ENCODE results near the gene NPW.

NPW gene

DNA sequence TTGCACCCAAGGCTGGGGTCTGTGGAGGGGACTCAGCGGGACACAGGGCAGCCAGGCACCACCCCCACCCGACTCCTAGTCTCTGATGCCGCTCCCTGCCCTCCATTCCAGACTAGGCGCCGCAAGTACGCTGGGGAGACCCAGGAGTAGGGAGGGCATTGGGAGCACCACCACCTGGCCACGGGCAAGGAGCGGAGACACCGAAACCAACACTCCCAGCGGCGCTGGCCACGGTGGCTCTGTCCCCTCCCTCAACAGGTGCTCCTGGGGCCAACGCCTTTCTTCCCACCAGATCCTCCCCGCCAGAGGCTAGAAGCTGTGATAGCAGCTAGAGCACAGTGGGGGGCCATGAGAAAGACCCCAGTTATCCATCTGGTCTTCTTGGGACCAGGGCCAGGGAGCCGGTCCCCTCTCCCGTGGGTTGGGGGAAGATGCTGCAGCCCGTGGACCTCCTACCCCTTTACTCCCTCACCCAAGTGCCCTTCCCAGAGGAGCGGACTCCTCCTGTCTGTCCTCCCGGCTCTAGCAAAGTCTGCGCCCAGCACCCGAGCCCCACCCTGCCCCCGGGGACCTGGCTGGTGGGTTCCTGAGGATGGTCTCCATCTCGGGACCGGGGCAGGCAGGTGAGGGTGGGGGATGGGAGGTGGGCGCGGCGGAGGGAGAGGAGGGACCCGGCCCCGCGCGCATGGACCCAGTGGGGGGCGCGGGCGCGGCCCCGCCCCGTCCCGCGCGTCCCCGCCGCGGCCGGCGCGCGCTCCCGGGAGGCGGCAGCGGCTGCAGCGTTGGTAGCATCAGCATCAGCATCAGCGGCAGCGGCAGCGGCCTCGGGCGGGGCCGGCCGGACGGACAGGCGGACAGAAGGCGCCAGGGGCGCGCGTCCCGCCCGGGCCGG lies 30.1 kb upstream of the NPW start, which contains the start of gene SYNGR3:
TSS of gene SYNGR3 (plus strand) at position 762 of the 892 bp plus-strand sequence. CDS start 133 bp downstream, outside the sequence.
- Histone ChIP-seq H3K4me3 (ENCODE audit: low read length) (no peak within 1 kb of the TSS), H3K9me3 (replicated peaks; ENCODE audit: low read length) (no peaks in the 10 kb centered on the region), H3K4me1 (ENCODE audit: control insufficient read depth, insufficient read depth, low read length) (peaks cover 33% of the 10 kb centered on the region), H3K9ac (ENCODE audit: low read depth, low read length) (no peak within 1 kb of the TSS), H3K4me2 (ENCODE audit: low read length) (peak within 1 kb of the TSS; percentile 56), H3K36me3 (ENCODE audit: insufficient read depth, low read length) (peaks cover 14% of the 10 kb centered on the region), H3K27me3 (ENCODE audit: control insufficient read depth, insufficient read depth, low read length) (peaks cover 28% of the 10 kb centered on the region)

DNA sequence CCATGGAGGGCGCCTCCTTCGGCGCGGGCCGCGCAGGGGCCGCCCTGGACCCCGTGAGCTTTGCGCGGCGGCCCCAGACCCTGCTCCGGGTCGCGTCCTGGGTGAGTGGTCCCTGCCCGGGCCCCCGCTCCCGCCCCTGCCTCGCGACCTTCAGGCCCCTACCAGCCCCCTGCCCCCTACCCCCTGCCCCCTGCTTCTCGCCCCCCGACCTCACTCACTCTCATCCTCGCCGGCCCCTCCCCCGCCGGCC lies 29.6 kb upstream of the NPW start:
- Histone ChIP-seq H3K27me3 (ENCODE audit: control insufficient read depth, insufficient read depth, low read length) (peaks cover 28% of the 10 kb centered on the region), H3K36me3 (ENCODE audit: insufficient read depth, low read length) (peaks cover 14% of the 10 kb centered on the region), H3K4me3 (ENCODE audit: low read length) (no peak overlapping the region), H3K4me2 (ENCODE audit: low read length) (peak overlapping the region; percentile 56), H3K9me3 (replicated peaks; ENCODE audit: low read length) (no peaks in the 10 kb centered on the region), H3K9ac (ENCODE audit: low read depth, low read length) (no peak overlapping the region), H3K4me1 (ENCODE audit: control insufficient read depth, insufficient read depth, low read length) (peaks cover 27% of the 10 kb centered on the region)

DNA sequence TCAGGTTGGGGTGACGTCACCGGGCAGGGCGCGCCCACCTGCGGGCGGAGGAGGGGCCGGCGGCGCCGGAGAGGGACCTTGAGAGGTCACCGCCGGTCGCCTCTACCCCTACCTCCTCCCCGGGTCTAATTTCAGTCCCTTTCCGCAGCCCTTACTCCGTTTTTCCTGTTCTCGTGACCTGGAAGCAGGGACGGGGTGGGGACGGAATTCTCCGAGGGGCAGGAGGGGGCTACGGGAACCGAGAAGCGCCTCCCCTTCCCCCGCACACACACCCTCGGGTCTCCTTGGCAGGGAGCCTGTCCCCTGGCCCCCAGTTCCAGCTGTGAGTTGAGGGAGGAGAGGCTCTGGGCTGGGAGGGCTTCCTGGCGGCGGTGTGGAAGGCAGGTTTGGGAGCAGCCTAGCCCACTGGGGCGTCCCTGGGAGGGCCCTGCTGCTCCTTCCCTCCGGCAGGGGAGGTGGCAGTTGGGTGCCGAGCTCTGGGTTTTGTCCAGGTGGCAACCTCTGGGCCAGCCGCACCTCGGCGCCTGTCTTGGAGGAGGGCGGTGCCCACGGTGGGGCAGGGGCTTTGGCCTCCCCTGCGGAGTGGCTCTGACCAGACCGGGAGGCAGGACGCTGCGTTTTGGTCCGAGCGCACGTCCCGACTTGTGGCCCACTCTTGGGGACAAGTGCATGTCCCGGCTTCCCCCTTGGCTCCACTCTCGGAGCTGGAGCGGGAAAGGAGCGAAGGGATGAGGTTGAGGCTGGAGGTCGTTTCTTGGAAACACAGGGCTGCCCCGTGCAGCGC lies 29.0 kb upstream of the NPW start:
- Histone ChIP-seq H3K36me3 (ENCODE audit: insufficient read depth, low read length) (peaks cover 18% of the 10 kb centered on the region), H3K9me3 (replicated peaks; ENCODE audit: low read length) (no peaks in the 10 kb centered on the region), H3K27me3 (ENCODE audit: control insufficient read depth, insufficient read depth, low read length) (peaks cover 28% of the 10 kb centered on the region), H3K9ac (ENCODE audit: low read depth, low read length) (no peak overlapping the region), H3K4me2 (ENCODE audit: low read length) (peak overlapping the region; percentile 47), H3K4me3 (ENCODE audit: low read length) (no peak overlapping the region), H3K4me1 (ENCODE audit: control insufficient read depth, insufficient read depth, low read length) (peaks cover 22% of the 10 kb centered on the region)

DNA sequence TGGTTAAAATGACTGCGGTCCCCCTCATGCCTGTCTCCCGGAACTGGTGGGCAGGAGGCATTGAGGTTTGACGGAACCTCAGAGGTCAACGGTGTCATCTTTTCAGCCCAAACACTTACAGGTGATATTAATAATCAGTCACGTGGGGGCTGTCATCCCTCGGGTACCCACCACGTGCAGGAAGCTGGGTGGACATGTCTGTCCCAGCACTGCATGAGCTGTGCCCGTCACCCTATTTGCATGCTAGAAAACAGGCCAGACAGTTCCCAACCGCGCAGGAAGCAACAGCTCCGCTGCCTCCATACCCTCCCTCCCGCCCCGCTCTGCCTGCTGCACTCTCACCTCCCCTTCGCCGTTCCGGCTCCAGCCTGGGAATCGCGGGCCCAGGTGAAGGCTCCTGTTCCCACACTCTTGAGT lies 28.4 kb upstream of the NPW start:
- H3K27me3 ChIP-seq (ENCODE audit: control insufficient read depth, insufficient read depth, low read length), result peaks cover 28% of the 10 kb centered on the region
- H3K9ac ChIP-seq (ENCODE audit: low read depth, low read length), result no peak overlapping the region
- peaks cover 17% of the 10 kb centered on the region for H3K4me1 ChIP-seq (ENCODE audit: control insufficient read depth, insufficient read depth, low read length)
- no peak overlapping the region for H3K4me3 ChIP-seq (ENCODE audit: low read length)
- peaks cover 14% of the 10 kb centered on the region for H3K36me3 ChIP-seq (ENCODE audit: insufficient read depth, low read length)
- no peaks in the 10 kb centered on the region for H3K9me3 ChIP-seq (replicated peaks; ENCODE audit: low read length)
- no peak overlapping the region for H3K4me2 ChIP-seq (ENCODE audit: low read length)

DNA sequence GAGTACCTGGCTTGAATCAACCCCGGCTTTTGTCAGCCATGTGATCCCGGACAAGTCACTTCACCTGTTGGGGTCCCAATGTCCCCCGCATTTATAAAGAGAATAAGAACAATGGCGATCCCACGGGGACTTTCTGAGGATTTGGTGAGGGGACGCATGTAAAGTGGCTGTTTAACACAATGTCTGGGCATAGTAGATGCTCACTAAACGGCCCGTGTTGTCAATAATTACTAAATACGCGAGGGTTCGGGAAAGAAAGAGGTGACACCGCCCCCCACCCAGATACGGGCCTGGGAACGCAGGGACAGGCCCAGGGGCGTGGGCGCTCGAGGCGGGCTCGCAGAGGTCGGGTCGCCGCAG lies 28.0 kb upstream of the NPW start:
- Histone ChIP-seq H3K27me3 (ENCODE audit: control insufficient read depth, insufficient read depth, low read length) (peaks cover 28% of the 10 kb centered on the region), H3K4me2 (ENCODE audit: low read length) (peak overlapping the region; percentile 79), H3K9me3 (replicated peaks; ENCODE audit: low read length) (no peaks in the 10 kb centered on the region), H3K4me1 (ENCODE audit: control insufficient read depth, insufficient read depth, low read length) (peaks cover 17% of the 10 kb centered on the region), H3K36me3 (ENCODE audit: insufficient read depth, low read length) (peaks cover 11% of the 10 kb centered on the region), H3K4me3 (ENCODE audit: low read length) (peak overlapping the region; percentile 62), H3K9ac (ENCODE audit: low read depth, low read length) (no peak overlapping the region)

DNA sequence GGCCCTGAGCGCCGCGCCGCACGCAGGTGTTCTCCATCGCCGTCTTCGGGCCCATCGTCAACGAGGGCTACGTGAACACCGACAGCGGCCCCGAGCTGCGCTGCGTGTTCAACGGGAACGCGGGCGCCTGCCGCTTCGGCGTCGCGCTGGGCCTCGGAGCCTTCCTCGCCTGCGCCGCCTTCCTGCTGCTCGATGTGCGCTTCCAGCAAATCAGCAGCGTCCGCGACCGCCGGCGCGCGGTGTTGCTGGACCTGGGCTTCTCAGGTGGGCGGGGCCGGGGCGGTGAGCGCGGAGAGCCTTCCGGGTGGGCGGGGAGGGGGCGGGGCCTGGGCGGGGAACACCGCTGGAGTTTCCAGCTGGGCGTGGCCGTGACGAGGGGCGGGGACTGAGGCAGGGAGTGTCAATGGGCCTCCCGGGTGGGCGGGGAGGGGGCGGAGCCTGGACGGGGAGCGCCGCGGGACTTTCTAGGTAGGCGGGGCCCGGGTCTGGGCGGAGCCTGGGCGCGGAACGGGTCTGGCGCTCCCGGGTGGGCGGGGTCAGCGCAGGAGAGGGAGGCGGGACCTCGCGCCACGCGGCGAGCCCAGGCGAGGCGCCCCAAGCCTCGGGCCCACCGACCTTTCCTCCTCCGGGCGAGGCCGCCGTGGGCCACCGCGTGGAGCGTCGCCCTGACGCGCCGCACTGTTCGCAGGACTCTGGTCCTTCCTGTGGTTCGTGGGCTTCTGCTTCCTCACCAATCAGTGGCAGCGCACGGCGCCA lies 27.5 kb upstream of the NPW start:
- peak overlapping the region; percentile 62 for H3K4me3 ChIP-seq (ENCODE audit: low read length)
- peaks cover 21% of the 10 kb centered on the region for H3K4me1 ChIP-seq (ENCODE audit: control insufficient read depth, insufficient read depth, low read length)
- peaks cover 12% of the 10 kb centered on the region for H3K36me3 ChIP-seq (ENCODE audit: insufficient read depth, low read length)
- no peak overlapping the region for H3K9ac ChIP-seq (ENCODE audit: low read depth, low read length)
- H3K27me3 ChIP-seq (ENCODE audit: control insufficient read depth, insufficient read depth, low read length), result peaks cover 28% of the 10 kb centered on the region
- H3K4me2 ChIP-seq (ENCODE audit: low read length), result peak overlapping the region; percentile 79
- no peaks in the 10 kb centered on the region for H3K9me3 ChIP-seq (replicated peaks; ENCODE audit: low read length)

DNA sequence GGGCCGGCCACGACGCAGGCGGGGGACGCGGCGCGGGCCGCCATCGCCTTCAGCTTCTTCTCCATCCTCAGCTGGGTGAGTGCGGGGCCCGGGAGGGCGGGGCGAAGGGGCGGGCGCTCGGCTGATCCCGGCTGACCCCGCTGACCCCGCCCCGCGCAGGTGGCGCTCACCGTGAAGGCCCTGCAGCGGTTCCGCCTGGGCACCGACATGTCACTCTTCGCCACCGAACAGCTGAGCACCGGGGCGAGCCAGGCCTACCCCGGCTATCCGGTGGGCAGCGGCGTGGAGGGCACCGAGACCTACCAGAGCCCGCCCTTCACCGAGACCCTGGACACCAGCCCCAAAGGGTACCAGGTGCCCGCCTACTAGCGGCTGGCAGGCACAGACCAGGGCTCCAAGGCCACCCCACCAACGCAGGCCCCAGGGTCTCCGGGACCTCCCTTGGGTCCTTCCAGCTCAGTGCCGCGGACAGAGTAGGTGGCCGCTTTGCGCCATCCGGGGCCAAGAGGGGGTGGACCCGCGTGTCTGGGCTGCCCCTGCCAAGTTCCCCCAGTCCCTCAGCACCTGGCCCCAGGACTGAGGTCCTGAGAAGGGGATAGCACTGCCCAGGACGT lies 26.8 kb upstream of the NPW start:
- peaks cover 17% of the 10 kb centered on the region for H3K36me3 ChIP-seq (ENCODE audit: insufficient read depth, low read length)
- H3K4me2 ChIP-seq (ENCODE audit: low read length), result peak overlapping the region; percentile 70
- H3K4me3 ChIP-seq (ENCODE audit: low read length), result peak overlapping the region; percentile 56
- H3K4me1 ChIP-seq (ENCODE audit: control insufficient read depth, insufficient read depth, low read length), result peaks cover 28% of the 10 kb centered on the region
- H3K27me3 ChIP-seq (ENCODE audit: control insufficient read depth, insufficient read depth, low read length), result peaks cover 28% of the 10 kb centered on the region
- no peaks in the 10 kb centered on the region for H3K9me3 ChIP-seq (replicated peaks; ENCODE audit: low read length)
- no peak overlapping the region for H3K9ac ChIP-seq (ENCODE audit: low read depth, low read length)

DNA sequence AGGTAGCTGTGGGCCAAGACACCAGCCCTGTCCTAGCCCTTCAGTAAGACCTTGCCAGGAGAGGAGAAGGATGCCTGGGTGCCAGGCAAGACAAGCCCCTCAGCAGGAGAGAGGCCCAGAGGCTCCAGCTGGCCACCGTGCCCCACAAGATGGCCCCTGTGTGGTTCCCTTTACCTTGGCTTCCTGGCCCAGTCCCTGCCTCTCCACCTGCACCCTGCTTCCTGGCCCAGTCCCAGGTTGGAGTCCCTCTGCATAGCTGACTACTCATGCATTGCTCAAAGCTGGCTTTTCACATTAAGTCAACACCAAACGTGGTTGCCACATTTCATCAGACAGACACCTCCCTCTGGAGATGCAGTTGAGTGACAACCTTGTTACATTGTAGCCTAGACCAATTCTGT lies 25.9 kb upstream of the NPW start:
- H3K4me1 ChIP-seq (ENCODE audit: control insufficient read depth, insufficient read depth, low read length), result peaks cover 34% of the 10 kb centered on the region
- peaks cover 23% of the 10 kb centered on the region for H3K36me3 ChIP-seq (ENCODE audit: insufficient read depth, low read length)

DNA sequence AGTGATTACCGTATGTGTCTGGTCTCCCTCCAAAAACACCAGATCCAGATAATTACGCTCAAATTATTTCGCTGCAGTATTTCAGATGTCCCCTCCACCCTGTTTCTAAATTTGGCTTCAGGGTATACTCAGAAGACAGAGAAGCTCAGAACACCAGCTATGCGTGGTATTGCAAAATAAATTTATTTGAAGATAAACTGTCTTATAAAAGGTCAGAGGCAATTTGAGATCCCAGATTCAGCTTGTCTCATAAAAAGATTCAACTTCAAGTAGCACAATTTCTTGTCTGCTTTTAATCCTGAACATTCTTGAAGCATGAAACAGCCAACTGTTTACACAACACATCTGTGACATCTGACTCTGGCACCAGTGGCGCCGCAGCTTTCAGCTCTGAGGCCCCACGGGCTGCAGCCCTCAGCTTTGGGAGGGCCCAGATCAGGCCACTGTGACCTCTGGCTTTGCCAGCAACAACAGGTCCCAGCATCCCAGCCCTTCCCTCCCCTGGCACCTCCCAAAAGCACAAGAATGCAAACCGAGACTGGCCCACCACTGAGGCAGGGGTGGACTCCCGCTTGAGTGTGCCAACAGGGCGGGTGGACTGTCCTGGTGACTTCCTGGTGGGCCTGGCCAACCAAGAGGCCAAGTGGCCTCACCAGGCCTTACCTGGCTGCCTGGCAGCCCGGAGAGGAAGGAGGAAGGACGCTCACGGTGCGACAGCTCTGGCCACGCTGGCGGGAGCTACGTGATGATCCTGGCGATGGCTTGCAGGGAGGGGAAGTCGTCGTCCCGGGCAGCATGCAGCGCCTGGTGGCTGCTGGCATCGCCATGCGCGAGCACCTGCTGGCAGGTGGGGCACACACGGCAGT lies 21.9 kb upstream of the NPW start:
- H3K4me2 ChIP-seq (ENCODE audit: low read length), result no peak overlapping the region
- peaks cover 59% of the 10 kb centered on the region for H3K36me3 ChIP-seq (ENCODE audit: insufficient read depth, low read length)
- H3K4me1 ChIP-seq (ENCODE audit: control insufficient read depth, insufficient read depth, low read length), result peaks cover 16% of the 10 kb centered on the region
- H3K9ac ChIP-seq (ENCODE audit: low read depth, low read length), result no peak overlapping the region
- H3K4me3 ChIP-seq (ENCODE audit: low read length), result no peak overlapping the region
- no peaks in the 10 kb centered on the region for H3K27me3 ChIP-seq (ENCODE audit: control insufficient read depth, insufficient read depth, low read length)
- no peaks in the 10 kb centered on the region for H3K9me3 ChIP-seq (replicated peaks; ENCODE audit: low read length)

More for the DNA sequence above, 25.9 kb upstream of the NPW start:
- Histone ChIP-seq H3K9me3 (replicated peaks; ENCODE audit: low read length) (no peaks in the 10 kb centered on the region), H3K27me3 (ENCODE audit: control insufficient read depth, insufficient read depth, low read length) (peaks cover 27% of the 10 kb centered on the region), H3K4me3 (ENCODE audit: low read length) (no peak overlapping the region), H3K4me2 (ENCODE audit: low read length) (no peak overlapping the region), H3K9ac (ENCODE audit: low read depth, low read length) (no peak overlapping the region)

DNA sequence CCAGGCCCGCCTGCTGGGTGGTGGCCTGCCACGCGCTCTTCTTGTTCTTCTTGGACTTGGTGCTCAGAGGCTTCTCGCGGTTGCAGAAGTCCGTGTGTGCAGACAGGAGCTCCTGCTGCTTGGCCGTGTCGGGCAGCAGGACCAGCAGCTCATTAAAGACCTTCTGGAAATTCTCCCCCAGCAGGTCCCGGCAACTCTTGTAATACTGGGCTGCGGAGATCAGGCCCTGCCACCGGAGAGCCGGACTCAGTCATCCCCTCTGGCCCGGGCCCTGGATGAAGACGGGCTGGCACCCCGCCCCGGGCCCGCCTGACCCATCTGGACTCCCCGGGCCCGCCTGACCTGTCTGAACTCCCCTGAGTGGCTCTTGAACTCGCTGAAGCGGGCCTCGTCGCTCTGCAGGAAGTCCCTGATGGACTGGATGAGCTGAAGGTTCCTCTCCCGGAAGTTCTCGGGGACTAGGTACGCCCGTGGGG lies 21.2 kb upstream of the NPW start:
- peaks cover 16% of the 10 kb centered on the region for H3K4me1 ChIP-seq (ENCODE audit: control insufficient read depth, insufficient read depth, low read length)
- no peaks in the 10 kb centered on the region for H3K9me3 ChIP-seq (replicated peaks; ENCODE audit: low read length)
- H3K4me3 ChIP-seq (ENCODE audit: low read length), result no peak overlapping the region
- no peak overlapping the region for H3K4me2 ChIP-seq (ENCODE audit: low read length)
- H3K36me3 ChIP-seq (ENCODE audit: insufficient read depth, low read length), result peaks cover 65% of the 10 kb centered on the region
- H3K27me3 ChIP-seq (ENCODE audit: control insufficient read depth, insufficient read depth, low read length), result no peaks in the 10 kb centered on the region
- no peak overlapping the region for H3K9ac ChIP-seq (ENCODE audit: low read depth, low read length)
